Ureter (tissue), 1 donor: Measurements from ENCODE around the gene KRTAP9-1. TPM values are rescaled to one million over a fixed set of nuclear protein-coding genes. Genes with fewer than 3 reads are reported as not detected.
"Not testable (repeated sequence)": the region's sequence is repeated elsewhere in the genome, so short reads cannot be mapped to it uniquely, and the experiment has no call there.

ENCODE experiments used
- DNase-seq: peaks from one replicate; pipeline ENCODE4 v3.0.0-alpha.2; 2020; ENCODE audit warnings: low spot score
- total RNA-seq: library from RNA; stranded (reverse); gene quantifications from one replicate; pipeline ENCODE4 v1.2.4, GENCODE V29; 2023
- donor health status: DM: yes; HTN: yes; CAD: no.

Gene KRTAP9-1
- total RNA-seq, 1 donor from 2014 or later: not detected

DNA sequence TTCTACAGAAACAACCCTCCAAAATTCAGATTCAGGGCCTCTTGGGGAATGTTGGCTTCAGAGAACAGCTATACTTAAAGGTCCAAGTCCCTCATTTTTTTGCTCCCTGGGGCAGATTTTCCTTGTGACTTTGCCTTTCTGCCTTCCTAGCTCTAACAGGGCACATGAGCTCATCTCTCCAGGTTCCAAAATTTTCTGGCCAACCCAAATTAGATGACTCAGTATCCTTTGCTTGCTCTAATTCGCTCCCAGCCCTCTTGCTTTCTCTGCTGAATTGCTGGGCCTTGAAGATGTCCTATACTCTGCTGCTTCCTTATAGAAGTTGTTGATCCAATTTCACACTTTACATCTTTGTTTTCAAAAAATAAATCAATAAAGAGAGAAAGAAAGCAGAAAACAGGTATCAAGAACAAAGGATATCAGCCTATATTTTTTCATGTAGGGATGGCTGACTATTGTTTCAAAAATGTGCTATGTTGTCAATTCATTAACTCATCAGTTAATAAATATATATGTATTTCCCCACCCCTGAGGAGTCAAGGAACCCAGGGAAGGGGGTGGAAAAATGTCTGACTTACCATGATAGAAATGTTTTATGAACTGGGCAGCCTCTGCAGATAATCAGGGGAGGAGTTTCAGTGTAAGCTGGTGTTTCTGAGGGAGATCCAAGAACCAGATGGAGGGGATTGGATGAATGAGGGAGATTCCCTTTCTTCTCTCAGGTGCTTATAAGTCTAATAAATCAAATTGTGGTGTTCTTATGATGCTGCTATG lies 10.7 kb upstream of the KRTAP9-1 start:
- DNase-seq: no peak

DNA sequence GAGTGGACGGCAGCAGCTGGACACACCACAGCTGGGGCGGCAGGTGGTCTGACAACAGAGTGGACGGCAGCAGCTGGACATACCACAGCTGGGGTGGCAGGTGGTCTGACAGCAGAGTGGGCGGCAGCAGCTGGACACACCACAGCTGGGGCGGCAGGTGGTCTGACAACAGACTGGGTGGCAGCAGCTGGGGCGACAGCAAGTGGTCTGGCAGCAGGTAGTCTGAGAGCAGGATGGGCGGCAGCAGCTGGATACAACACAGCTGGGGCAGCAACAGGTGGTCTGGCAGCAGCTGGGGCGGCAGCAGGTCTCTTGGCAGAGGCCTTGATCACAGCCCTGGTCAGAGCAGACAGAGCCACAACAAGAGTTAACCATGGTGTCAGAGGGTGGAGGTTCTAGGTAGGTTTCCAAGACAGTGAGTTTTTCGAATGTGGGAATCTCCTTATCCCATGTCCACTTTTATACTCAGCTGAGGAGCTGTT lies 5.2 kb upstream of the KRTAP9-1 start, which contains the start of gene KRTAP4-1:
KRTAP4-1 (minus strand) TSS at position 432 of the 482 bp plus-strand sequence; CDS start at position 375, 57 bp downstream.
- DNase-seq: no peak

DNA sequence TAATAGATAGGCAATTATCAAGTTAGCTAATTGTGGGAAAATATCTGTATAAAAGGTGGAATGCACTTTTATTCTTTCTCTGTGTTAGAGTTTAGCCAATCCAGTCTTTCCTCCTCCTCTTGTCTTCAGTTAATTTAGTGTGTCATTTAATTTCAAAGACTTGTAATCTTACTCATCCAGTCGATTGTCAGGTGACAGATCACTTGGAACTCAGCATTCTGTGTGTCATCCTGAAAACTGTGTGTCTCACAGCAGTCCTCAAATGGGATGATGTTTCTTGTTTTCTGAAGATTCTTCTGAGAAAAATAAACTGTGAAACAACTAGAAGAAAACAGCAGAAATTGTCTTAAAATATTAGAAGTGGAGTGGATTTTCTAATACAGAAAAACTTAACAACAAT lies 4.7 kb upstream of the KRTAP9-1 start:
- DNase-seq: no peak

DNA sequence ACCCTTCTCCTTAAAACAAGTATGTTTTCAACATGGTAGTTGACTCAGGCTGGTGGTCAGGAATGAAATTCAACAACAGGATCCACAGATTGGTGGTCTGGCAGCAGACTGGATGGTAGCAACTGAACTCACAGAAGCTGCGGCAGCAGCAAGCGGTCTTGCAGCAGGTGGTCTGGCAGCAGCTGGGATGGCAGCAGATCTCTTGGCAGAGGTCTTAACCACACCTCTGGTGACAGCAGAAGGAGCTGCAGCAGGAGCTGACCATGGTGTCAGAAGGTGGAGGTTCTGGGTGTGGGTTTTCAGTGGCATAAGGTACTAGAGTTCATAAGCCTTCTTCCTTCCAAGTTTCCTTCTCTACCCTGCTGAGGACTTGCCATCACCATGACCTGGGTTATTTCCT lies 2.8 kb upstream of the KRTAP9-1 start:
- DNase-seq: no peak

DNA sequence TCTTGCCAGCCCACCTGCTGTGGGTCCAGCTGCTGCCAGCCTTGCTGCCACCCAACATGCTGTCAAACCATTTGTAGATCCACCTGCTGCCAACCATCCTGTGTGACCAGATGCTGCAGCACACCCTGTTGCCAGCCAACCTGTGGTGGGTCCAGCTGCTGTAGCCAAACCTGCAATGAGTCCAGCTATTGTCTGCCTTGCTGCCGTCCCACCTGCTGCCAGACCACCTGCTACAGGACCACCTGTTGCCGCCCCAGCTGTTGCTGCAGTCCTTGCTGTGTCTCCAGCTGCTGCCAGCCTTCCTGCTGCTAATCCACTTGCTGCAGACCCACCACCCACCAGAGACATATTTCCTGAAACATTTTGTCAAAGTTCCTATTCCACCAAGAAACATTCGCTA lies 641 bp downstream of the KRTAP9-1 start:
- DNase-seq: no peak

DNA sequence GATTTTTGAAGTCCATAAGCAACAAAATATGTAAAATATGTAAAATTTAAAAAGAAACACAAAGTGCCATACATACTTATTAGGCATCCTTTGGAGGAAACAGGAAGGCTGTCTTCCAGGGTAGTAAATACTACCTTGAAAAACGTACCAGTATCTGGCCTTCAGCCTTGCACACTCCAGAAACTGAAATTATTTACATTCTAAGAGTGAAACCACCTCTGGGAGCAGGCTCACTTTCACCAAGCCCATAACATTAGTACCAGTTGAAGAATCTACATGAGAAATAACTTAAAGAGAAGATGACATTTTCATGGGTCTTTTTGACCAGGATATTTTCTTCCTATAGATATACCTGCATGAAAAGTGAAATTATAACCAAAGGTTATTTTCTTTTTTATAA lies 6.4 kb downstream of the KRTAP9-1 start:
- no peak for DNase-seq

DNA sequence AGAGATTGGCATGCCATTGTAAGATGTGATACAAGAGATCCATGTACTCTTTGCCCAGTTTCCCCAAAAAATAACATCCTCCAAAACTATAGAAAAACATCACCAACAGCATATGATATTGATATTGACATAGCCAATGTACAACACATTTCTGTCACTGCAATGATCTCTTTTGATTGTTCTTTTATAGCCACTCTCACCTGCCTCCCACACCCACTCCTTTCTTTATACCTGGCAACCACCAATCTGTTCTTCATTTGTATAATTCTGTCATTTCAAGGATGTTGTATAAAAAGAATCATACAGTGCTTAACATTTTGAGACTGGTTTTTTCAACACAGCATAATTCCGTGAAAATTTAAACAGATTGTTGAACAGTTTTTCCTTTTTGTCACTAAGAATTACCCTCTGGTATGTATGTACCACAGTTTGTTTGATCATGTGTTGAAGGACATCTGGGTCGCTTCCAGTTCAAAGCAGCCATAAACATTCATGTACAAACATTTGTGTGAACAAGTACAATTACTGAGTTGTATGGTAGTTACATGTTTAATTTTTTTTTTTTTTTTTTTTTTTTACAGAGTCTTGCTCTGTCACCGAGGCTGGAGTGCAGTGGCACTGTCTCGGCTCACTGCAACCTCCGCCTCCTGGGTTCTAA lies 9.9 kb downstream of the KRTAP9-1 start:
- DNase-seq: no peak

DNA sequence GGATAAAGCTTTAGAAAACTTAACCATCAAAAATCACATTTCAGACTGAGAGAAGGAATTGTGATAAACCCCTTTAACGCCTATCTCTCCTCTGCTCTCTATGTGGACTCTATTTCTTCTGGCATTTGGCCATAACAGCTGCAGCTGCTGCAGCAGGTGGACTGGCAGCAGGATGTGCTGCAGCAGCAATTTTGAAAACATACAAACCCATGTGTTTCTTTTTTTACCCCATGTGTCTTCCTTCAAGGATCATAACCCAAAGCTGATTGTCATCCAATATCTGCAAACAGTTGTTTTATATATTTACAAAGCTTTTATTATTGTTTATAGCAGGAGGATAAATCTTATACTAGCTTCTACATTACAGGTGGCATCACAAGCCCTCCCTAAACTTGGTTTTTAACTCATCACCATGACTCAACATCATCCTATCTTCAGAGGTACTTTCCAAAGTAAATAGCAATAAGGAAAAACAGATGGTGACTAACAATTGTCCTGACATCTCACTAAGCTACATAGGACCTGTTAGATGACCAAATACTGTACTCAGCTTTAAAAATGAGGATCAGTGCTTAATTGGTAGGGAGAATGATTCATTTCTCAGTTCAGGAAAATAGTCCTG lies 22.3 kb downstream of the KRTAP9-1 start:
- no peak for DNase-seq

DNA sequence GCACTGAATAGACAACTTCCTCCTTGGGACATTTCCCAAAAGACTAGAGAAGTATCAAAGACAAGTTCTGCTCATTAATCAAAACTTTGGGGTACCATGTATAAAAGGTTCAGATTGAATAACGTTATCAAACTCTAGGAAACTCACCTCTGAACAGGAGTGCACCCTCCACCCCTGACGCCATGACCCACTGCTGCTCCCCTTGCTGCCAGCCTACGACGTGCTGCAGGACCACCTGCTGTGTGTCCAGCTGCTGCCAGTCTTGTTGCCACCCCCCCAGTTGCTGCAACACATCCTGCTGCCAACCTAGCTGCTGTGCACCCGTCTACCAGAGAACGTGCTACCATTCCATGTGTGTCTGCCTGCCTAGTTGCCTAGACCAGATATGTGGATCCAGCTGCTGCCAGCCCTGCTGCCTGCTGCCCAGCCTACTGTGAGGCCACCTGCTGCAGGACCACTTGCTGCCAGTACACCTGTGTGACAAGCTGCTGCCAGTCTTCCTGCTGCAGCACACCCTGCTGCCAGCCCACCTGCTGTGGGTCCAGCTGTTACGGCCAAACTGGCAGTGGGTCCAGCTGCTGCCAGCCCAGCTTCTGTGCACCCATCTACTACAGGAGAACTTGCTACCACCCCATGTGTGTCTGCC lies 23.0 kb downstream of the KRTAP9-1 start:
- no peak for DNase-seq

DNA sequence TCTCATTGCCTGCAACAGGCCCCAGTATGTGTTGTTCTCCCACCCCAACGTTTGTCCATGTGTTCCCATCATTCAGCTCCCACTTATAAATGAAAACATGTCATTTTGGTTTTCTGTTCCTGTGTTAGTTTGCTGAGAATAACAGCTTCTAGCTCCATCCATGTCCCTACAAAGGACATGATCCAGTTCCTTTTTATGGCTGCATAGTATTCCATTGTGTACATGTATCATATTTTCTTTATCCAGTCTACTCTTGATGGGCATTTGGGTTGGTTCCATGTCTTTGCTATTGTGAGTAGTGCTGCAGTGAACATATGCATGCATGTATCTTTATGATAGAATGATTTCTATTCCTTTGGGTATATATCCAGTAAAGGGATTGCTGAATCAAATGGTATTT lies 26.0 kb downstream of the KRTAP9-1 start:
- DNase-seq: no peak

DNA sequence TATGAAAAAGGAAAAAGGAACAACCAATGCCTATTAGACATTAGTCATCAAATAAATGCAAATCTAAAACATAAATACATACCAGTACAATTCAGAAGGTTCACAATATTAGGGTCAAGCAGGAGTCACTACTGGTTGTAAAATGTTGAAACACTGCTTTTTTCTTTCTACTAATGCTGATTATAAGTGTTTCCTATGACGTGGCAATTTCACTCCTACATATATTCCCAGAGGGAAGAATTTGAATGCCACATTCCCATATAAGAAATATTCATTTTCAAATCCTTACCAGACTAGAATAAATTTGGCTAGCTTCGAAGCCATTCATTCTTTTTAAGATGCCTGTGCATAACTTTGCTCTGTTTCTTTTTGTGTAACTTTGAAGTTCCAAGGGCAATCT lies 34.1 kb downstream of the KRTAP9-1 start:
- no peak for DNase-seq

DNA sequence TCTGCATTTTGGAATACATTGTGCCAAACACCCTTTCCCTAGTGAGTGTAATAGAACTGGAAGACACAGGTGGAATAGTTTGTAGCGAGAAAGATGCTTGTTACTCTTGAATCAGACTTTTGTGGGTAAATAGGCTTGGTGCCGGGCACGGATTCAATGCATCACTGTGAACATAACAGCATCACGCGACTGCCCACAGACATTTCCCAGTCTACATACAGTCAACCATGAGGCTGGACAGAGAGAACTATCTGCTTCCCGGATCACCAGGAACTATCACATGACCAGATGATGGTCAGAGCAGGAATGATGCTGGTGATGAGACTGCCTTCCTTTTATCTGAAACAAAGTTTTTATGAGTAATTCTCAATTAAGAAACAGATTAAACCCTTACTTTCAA lies 36.4 kb downstream of the KRTAP9-1 start:
- no peak for DNase-seq

DNA sequence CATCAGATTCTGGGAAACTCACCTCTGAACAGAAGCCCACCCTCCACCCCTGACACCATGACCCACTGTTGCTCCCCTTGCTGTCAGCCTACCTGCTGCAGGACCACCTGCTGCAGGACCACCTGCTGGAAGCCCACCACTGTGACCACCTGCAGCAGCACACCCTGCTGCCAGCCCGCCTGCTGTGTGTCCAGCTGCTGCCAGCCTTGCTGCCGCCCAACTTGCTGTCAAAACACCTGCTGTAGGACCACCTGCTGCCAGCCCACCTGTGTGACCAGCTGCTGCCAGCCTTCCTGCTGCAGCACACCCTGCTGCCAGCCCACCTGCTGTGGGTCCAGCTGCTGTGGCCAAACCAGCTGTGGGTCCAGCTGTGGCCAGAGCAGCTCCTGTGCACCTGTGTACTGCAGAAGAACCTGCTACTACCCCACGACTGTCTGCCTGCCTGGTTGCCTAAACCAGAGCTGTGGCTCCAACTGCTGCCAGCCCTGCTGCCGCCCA lies 37.0 kb downstream of the KRTAP9-1 start, which contains the start of gene KRTAP9-2:
KRTAP9-2 (plus strand) TSS at position 51 of the 498 bp plus-strand sequence; CDS start at position 58, 7 bp downstream.
- not testable (repeated sequence) for DNase-seq

DNA sequence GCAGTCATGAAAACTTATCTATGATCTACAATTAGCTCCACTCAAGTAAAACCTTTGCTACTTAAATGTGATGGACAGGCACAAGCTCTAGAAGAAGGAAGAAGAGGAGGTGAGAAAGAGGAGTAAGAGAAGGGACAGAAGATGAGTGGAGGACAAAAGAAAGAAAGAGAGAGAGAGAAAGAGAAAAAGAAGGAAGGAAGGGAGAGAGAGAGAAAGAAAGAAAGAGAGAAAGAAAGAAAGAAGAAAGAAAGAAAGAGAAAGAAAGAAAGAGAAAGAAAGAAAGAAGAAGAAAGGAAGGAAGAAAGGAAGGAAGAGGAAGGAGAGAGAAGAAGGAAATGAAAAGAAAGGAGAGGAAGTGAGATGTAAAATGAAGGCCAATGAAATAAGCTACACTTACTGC lies 40.4 kb downstream of the KRTAP9-1 start:
- no peak for DNase-seq

DNA sequence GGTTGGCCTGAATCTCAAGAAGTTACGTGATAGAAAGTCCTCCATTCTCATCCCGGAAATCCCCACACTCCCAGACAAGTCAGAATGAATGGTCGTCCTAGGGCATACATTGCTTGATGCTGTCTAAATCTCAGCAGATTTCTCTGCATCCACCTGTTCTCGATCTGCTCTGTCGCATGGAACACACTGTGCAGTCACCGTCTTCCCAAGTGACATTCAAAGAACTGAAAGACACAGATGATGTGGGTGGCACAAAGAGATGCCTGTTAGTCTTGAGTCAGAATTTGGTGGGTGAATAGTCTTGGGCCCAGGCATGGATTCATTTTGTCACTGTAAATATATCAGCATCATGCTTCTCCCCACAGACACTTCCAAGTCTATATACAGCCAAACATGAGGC lies 42.0 kb downstream of the KRTAP9-1 start:
- no peak for DNase-seq

DNA sequence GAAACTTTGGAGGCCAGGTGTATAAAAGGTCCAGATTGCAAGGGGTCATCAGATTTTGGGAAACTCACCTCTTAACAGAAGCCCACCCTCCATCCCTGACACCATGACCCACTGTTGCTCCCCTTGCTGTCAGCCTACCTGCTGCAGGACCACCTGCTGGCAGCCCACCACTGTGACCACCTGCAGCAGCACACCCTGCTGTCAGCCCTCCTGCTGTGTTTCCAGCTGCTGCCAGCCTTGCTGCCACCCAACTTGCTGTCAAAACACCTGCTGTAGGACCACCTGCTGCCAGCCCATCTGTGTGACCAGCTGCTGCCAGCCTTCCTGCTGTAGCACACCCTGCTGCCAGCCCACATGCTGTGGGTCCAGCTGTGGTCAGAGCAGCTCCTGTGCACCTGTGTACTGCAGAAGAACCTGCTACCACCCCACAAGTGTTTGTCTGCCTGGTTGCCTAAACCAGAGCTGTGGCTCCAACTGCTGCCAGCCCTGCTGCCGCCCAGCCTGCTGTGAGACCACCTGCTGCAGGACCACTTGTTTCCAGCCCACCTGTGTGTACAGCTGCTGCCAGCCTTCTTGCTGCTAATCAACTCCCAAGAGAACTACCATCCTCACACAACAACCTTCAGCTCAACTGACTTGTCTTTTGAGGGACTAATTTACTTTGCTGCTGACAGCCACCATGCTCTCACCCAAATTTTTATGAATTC lies 42.9 kb downstream of the KRTAP9-1 start, which contains the start of gene KRTAP9-3:
KRTAP9-3 (plus strand) TSS at position 51 of the 707 bp plus-strand sequence; CDS start at position 104, 53 bp downstream.
- not testable (repeated sequence) for DNase-seq

DNA sequence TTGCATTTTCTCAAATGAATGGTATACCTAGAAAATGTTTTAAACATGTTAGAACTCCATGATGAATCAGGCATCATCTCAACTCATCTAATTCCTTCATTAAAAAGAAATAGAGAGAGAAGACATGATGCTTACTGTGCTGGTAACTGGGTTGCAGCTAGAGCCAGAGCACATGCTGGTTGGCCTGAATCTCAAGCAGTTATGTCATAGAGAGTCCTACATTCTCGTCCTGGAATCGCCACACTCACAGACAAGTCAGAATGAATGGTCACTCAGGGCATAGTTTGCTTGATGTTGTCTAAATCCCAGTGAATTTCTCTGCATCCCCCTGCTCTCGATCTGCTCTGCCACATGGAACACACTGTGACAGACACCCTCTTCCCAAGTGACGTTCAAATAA lies 47.4 kb downstream of the KRTAP9-1 start:
- not testable (repeated sequence) for DNase-seq

DNA sequence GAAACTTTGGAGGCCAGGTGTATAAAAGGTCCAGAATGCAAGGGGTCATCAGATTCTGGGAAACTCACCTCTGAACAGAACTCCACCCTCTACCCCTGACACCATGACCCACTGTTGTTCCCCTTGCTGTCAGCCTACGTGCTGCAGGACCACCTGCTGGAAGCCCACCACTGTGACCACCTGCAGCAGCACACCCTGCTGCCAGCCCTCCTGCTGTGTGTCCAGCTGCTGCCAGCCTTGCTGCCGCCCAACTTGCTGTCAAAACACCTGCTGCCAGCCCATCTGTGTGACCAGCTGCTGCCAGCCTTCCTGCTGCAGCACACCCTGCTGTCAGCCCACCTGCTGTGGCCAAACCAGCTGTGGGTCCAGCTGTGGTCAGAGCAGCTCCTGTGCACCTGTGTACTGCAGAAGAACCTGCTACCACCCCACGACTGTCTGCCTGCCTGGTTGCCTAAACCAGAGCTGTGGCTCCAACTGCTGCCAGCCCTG lies 48.3 kb downstream of the KRTAP9-1 start, which contains the start of gene KRTAP9-8:
KRTAP9-8 (plus strand) TSS at position 51 of the 489 bp plus-strand sequence; CDS start at position 104, 53 bp downstream.
- not testable (repeated sequence) for DNase-seq
